ENCODE results near the gene CCDC188. TPM values are rescaled to one million over a fixed set of nuclear protein-coding genes. Genes with fewer than 3 reads are reported as not detected.
"Not testable (repeated sequence)": the region's sequence is repeated elsewhere in the genome, so short reads cannot be mapped to it uniquely, and the experiment has no call there.

Gene CCDC188
- total RNA-seq, 1 experiment from 2014 or later, result not detected

DNA sequence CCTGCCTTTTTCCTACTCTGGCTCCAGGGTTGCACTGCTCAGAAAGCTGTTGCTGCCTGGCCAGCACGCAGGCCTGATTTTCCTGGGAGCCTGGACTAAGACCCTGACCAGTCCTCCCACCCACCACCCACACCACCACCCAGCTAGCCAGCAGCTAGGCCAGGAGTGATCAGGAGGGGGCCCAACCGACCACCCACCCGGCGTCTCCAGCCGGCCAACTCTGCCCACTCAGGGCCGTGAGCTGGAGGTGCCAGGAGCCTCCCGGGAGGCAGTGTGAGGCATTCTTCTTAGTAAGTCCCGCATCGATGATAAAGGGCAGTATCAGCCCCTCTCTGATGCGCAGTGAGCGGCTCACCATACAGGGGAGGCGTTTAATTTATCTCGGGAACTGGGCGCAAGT, 8.7 kb upstream of the CCDC188 start:
- not testable (repeated sequence) for H3K27me3 ChIP-seq, H3K9me3 ChIP-seq, H3K4me3 ChIP-seq, H3K36me3 ChIP-seq, DNase-seq

GRCh38 chr22:20159076-20159475, 8.2 kb upstream of the CCDC188 start:
- DNase-seq, result no peak
- no peak overlapping the region for H3K4me3 ChIP-seq
- no peaks in the 10 kb centered on the region for H3K9me3 ChIP-seq
- H3K36me3 ChIP-seq, result no peaks in the 10 kb centered on the region
- H3K27me3 ChIP-seq, result no peaks in the 10 kb centered on the region

GRCh38 chr22:20158391-20159036, 7.7 kb upstream of the CCDC188 start:
- DNase-seq, result no peak
- H3K9me3 ChIP-seq, result no peaks in the 10 kb centered on the region
- no peak overlapping the region for H3K4me3 ChIP-seq
- no peaks in the 10 kb centered on the region for H3K27me3 ChIP-seq
- no peaks in the 10 kb centered on the region for H3K36me3 ChIP-seq

DNA sequence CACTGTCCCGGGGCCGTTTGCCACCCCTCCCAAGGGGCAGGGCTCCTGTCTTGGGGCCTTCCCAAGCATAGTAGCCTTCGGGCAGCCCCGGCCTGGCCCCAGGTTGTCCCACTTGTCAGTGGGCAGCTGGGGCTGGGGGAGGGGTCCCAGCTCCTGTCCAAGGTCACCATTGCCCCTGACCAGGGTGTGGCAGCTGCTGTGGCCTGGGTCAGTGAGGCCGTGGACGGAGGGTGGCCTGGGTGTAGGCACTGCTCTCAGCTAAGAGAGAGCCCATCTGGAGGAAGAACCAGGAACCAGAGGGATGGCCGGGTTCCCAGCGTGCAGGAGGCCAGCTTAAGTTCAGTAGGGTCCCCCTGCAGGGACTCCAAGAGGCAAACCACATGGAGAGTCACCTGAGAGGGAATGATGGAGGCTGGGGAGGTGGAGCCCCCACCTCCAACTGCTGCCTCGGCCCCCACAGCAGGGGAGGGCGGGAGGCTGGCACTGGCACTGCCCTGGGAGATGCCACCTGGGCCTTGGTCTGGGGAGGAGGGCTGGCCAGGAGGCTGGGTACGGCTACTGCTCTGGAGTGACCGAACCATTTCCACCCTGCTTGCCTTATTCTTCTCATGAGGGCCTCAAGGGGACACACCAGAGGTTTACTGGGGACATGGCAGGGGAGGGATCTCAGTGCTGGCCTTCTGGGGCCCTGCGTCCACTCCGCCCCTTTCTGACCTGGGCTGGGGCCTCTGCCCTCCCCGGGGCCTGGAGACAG, 6.8 kb upstream of the CCDC188 start:
- DNase-seq, result no peak
- H3K36me3 ChIP-seq, result no peaks in the 10 kb centered on the region
- no peak overlapping the region for H3K4me3 ChIP-seq
- H3K27me3 ChIP-seq, result no peaks in the 10 kb centered on the region
- H3K9me3 ChIP-seq, result no peaks in the 10 kb centered on the region

GRCh38 chr22:20156611-20157429, 6.0 kb upstream of the CCDC188 start:
- DNase-seq, result peak; percentile 44
- no peaks in the 10 kb centered on the region for H3K9me3 ChIP-seq
- no peaks in the 10 kb centered on the region for H3K27me3 ChIP-seq
- H3K4me3 ChIP-seq, result no peak overlapping the region
- no peaks in the 10 kb centered on the region for H3K36me3 ChIP-seq

- no peak for DNase-seq
- no peaks in the 10 kb centered on the region for H3K36me3 ChIP-seq
Observed at GRCh38 chr22:20156042-20156389, 5.2 kb upstream of the CCDC188 start.

DNA sequence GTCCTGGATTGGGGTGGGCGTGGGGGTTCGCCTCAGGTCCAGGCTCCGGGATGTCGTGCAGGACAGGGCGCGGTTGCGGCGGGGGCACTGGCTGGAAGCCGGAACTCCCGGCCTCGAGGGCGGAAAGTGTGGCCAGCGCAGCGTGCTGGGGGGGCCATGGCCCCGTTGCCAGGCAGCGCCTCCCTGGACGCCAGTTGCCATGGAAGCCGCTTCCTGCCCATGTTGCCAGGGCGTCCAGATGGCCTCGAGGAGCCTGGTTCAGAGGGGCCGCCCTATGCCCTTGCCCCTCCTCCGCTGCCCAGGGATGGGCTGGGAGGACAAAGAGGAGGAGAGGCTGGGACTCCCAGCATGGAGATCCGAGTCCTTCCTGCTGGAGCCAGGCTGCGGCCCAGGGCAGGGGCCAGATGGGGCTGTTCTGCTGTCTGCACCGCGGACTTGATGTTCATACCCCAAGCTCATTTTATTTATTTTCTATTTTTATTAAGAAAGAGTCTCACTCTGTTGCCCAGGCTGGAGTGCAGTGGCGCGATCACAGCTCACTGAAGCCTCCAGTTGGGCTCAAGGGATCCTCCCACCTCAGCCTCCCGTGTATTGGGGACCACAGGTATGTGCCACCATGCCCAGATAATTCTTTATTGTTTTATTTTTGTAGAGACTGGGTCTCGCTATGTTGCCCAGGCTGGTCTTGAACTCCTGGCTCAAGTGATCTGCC, 4.6 kb upstream of the CCDC188 start:
- no peaks in the 10 kb centered on the region for H3K36me3 ChIP-seq
- H3K4me3 ChIP-seq, result no peak overlapping the region
- H3K9me3 ChIP-seq, result no peaks in the 10 kb centered on the region
- DNase-seq, result peak; percentile 23
- no peaks in the 10 kb centered on the region for H3K27me3 ChIP-seq

More at GRCh38 chr22:20156042-20156389, 5.2 kb upstream of the CCDC188 start:
- Histone ChIP-seq H3K9me3 (no peaks in the 10 kb centered on the region), H3K4me3 (no peak overlapping the region), H3K27me3 (no peaks in the 10 kb centered on the region)

DNA sequence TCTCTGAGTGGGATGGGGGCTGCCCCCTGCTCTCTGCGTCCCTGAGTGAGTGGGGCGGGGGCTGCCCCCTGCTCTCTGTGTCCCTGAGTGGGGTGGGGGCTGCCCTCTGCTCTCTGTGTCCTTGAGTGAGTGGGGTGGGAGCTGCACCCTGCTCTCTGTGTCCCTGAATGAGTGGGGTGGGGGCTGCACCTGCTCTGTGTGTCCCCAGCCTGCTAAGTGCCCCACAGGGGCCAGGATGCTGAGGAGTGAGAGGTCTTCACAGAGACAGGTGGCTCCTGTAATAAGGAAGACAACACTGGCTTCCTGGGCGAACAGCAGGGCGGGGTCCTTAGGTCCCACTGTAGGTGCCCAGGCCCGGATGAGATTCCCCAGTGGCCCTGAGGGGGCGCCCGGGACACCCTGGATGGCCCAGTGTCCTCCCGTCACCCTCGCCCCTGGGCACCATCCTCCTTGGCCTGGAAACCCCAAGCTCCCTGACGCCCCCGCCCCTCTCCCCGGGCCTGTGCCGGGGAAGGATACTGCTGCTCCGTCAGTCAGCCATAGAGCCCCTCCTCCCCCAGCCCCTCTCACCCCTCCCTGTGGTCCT, 3.8 kb upstream of the CCDC188 start:
- H3K36me3 ChIP-seq, result no peaks in the 10 kb centered on the region
- no peak overlapping the region for H3K4me3 ChIP-seq
- H3K27me3 ChIP-seq, result no peaks in the 10 kb centered on the region
- no peak for DNase-seq
- no peaks in the 10 kb centered on the region for H3K9me3 ChIP-seq

- Histone ChIP-seq H3K27me3 (no peaks in the 10 kb centered on the region), H3K9me3 (no peaks in the 10 kb centered on the region), H3K4me3 (no peak overlapping the region), H3K36me3 (no peaks in the 10 kb centered on the region)
- DNase-seq, result no peak
Observed at GRCh38 chr22:20153945-20154344, 3.1 kb upstream of the CCDC188 start.

DNA sequence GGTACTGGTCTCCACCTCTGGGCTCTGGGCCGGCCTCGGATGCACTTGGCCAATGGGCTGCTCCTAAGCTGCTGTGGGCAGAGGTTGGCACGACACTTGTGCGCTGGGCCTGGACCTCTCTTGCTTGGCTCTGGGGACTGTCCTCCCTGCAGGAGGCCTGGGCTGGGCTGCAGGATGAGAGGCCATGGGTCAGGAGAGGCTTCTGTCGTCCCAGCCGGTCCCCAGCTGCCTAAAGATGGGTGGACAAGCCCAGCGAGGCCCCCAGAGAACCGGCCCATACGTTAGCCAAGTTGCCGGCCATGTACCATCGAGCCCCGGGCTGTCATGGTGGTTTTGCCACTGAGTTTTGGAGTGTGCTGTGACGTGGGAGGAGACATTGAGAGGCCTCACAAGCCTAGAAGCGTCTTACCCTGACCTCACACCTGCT, 1.6 kb upstream of the CCDC188 start:
- no peak for DNase-seq
- no peaks in the 10 kb centered on the region for H3K9me3 ChIP-seq
- no peak overlapping the region for H3K4me3 ChIP-seq
- no peaks in the 10 kb centered on the region for H3K27me3 ChIP-seq
- no peaks in the 10 kb centered on the region for H3K36me3 ChIP-seq

GRCh38 chr22:20151276-20151588, 377 bp upstream of the CCDC188 start:
- Histone ChIP-seq H3K9me3 (no peaks in the 10 kb centered on the region), H3K27me3 (no peaks in the 10 kb centered on the region), H3K36me3 (no peaks in the 10 kb centered on the region), H3K4me3 (no peak overlapping the region)
- no peak for DNase-seq

- H3K27me3 ChIP-seq, result no peaks in the 10 kb centered on the region
- H3K4me3 ChIP-seq, result no peak overlapping the region
- H3K36me3 ChIP-seq, result no peaks in the 10 kb centered on the region
- no peaks in the 10 kb centered on the region for H3K9me3 ChIP-seq
- no peak for DNase-seq
Observed at GRCh38 chr22:20149257-20150250, 1.3 kb downstream of the CCDC188 start.

DNA sequence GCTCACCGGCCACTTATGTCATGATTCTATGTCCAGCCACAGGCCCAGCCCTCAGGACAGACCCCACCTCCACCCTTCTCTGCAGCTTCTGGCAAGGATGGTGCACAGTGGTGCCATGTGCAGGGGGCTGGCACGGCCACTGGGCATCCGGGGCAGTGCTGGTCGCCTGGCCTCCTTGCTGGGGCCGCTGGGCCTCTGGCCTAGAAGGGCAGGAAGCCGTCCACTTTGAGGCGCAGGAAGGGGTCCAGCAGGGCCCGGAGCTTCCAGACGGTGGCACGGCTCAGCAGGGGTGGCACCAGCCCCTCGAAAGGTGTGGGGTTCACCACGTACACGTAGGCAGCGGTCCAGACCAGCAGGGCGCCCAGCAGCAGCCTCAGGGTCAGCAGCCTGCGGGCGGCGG, 2.4 kb downstream of the CCDC188 start:
- no peak for DNase-seq
- H3K27me3 ChIP-seq, result no peaks in the 10 kb centered on the region
- H3K36me3 ChIP-seq, result no peaks in the 10 kb centered on the region
- H3K9me3 ChIP-seq, result no peaks in the 10 kb centered on the region
- no peak overlapping the region for H3K4me3 ChIP-seq

DNA sequence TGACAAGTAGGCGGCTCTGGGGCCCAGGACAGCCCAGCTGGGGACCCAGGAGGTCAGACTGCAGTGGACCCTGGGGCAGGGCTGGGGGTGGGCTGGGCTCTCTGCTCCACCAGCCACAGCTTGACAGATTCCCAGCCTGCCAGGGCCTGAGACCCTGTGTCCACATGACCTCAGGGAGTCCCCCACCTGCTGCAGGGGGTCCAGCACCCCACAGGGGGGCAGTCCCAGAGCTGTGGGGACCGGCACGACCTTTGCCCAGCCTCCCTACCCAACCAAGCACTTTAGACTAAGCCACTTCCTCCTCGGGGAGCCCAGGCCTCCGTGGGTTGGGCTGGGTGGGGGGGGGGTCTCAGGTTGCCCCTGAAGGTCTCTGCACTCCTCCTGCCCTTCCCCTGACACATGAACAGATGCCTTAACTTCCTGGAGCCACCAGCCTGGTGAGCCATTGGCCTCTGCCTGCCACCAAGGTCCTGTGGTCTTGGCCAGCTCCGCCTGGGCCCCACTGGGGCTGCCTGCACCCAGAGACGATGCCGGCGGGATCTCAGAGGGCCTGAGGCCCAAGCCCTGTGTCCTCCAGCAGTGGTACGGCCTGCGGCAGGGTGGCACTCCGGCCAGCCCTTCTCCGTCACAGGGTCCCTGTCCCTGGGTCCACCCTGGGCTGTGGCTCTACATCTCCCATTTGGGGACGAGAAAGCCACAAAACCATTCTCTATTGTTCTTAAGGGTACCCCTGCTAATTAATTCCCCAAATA, 3.4 kb downstream of the CCDC188 start:
- H3K27me3 ChIP-seq, result no peaks in the 10 kb centered on the region
- H3K4me3 ChIP-seq, result no peak overlapping the region
- H3K36me3 ChIP-seq, result no peaks in the 10 kb centered on the region
- H3K9me3 ChIP-seq, result no peaks in the 10 kb centered on the region
- DNase-seq, result no peak

DNA sequence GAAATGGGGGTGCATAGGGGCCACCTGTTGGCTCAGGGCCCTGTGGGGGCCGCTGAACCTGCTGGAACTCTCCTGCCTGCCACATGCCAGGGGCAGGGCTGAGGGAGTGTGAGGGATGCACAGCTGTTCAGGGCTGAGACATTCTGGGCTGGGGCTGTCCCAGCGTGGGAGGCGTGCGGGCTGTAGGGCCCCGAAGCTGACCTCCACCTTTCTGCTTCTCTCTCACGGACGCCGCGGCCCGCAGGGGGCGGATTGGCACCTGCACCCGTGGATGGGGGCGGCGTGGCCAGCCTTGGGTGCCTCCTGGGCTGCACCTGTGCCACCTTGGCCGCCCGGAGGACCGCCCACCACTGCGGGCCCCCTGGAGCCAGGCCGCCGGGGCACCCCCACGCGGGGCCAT, 4.1 kb downstream of the CCDC188 start:
- H3K4me3 ChIP-seq, result no peak overlapping the region
- H3K9me3 ChIP-seq, result no peaks in the 10 kb centered on the region
- H3K27me3 ChIP-seq, result no peaks in the 10 kb centered on the region
- no peaks in the 10 kb centered on the region for H3K36me3 ChIP-seq
- DNase-seq, result no peak

Measured in MG63 (cell line).